GM19239 (cell line): ENCODE measurements around the gene HPS4.
"Not testable (repeated sequence)": the region's sequence is repeated elsewhere in the genome, so short reads cannot be mapped to it uniquely, and the experiment has no call there.

ENCODE experiments used
- DNase-seq: peaks from one replicate; pipeline ENCODE4 v3.0.0; 2011; ENCODE audit warnings: low spot score; ENCODE audit not compliant: insufficient read length
- FAIRE-seq: peaks from 2 replicates; lab custom pipeline; 2011; peaks lifted over from hg19 to GRCh38; lab: Jason Lieb, UNC

Gene HPS4

DNA sequence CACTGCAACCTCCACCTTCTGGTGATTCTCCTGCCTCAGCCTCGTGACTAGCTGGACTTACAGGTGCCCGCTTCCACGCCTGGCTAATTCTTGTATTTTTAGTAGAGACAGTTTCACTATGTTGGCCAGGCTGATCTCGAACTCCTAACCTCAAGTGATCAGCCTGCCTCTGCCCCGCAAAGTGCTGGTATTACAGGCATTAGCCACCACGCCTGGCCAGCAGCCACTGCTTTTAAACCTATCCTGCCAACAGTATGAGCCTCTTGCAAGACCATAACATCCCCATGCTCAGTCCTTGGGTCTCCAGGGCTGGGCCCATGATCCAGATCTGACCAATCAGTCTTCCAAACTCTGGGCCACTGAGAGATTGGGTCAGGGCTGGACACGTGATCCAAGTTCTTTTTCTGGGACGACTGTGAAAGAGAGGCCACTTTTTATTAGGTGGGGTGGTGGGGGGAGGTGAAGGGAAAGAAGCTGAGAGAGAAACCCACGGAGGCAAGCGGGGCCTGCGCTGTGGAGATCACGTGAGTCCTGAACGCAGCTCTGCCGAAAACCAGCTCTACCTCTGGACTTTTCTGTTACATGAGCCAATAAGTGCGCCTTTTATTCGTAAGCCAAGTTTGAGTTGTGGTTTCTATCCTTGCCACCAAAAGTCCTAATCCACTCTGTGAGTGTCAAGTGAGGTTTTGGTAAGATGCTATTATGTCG is 36.6 kb downstream of the HPS4 start:
- FAIRE-seq = no peak
- DNase-seq = no peak

DNA sequence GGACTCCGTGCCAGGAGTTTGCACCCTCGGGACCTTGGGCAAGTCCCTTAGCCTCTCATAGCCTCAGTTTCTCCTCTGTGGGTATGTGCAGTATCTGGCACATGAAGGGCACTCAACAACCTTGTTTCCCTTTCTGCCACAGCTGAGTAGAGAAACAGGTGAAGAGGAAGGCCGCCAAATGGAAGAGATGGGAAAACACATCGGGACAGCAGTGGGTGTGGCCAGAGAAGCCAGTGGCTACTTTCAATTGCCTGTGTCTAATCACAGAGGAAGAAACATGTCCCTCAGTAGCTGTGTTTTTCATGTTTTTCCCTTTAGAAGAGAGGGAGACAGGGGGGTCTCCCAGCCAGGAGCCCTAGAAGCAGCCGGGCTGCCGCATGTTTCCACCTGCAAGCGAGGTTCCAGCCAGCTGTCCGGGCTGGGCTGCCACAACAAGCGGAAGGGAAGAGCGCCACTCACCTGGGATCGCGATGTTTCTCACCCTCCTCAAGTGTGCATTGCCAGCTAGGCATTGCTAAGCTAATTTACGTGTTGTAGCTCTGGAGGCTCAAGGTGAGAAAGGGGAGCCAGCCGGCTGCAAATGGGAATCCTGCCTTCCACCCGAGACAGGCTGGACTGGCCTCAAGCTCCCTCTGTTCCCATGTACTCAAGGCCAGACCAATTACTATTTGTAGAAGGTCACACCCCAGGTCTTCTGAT is 37.9 kb downstream of the HPS4 start:
- no peak for DNase-seq
- no peak for FAIRE-seq

DNA sequence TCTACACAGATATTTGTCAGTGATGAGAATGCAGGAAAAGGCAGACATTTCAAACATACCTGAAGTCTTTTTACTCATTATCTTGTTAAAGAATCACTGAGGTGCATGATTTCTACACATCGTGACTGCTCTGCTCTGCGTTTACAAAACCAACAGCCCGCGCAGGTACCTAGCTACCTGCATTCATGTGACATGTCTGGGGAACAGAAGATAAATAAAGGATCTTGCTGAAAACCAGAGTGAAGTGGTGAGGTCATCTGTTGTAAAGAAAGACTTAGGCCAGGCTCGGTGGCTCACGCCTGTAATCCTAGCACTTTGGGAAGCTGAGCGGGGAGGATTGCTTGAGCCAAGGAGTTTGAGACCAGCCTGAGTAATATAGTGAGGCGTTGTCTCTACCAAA is 38.8 kb downstream of the HPS4 start:
- FAIRE-seq = no peak
- no peak for DNase-seq

DNA sequence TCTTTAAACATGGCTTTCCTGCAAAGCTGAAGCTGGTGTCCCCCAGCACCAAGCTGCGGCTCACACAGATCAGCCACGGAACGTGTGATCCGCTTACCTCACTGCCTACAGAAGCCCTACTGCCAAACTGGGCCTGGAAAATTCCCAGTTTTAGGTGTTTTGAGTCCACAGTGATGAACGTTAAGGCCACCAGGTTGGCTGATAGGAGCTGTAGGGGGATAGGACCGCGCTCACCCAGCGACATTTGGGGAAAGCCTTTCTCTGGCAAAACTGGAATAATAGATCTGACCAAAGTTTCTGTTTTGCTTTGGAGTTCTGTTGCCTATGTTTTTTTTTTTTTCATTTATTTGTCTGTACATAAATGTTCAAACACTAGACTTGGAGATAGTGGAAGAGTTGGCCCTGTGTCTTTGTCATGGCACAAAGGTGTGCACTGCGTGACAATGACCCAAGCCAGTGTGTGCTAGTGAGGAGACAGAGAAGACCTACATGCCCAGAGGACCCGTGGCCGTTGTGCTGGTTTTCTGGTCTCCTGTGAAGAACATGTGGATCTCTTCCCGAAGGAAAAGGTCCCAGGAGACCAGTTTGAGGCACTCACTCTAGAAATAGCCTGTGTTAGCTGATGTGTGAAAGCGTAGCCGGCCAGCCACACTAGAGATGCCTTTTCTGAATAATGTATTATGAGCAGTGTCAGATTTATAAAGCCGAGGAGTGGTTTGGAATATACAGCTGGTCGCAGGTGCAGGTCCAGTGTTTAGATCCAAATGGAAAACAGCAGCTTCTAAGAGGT is 39.5 kb downstream of the HPS4 start:
- FAIRE-seq = no peak
- no peak for DNase-seq

DNA sequence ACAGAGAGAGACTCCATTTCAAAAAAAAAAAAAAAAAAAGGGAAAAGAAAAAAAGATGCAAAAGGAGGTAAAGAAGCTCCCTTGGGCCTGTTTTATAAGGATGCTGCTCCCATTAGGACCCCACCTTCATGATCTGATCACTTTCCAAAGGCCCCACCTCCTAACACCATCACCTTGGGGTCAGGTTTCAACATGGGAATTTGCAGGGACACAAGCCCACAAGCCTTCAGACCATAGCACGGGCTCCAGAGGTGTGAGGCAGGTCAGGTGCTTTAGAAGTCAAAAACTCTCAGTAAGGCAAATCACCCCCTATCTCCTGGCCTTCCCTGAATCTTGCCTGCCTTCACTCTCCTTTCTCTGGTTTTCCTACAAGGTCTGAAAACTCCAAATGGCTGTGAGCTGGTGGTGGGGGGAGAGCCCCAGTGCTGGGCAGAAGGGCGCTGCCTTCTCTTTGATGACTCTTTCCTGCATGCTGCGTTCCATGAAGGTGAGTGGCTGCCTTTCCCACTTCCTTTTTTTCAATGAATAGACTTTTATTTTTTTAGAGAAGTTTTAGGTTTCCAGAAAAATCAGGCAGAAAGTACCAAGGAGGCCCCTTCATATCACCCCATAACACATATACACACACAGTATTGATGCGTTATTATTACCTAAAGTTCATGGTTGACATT is 41.4 kb downstream of the HPS4 start:
- no peak for FAIRE-seq
- DNase-seq = no peak

DNA sequence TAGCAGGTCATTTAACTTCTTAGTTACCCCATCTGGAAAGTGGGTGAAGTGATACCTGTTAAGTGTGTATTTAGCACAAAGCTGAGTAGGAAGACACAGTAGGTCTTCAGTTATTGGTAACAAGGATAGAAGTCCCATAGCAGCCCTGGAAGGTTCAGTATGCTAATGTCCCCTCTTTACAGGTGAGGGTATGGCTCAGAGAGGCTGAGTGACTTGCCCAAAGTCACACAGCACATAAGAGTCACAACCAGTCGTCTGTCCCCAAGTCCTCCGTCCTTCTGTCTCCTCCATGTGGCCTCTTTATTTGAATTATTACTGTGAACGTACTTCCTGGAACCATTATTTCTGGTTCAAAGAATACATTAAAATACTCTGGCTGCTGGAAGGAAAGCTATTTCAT is 44.0 kb downstream of the HPS4 start:
- FAIRE-seq (no peak), DNase-seq (no peak)

DNA sequence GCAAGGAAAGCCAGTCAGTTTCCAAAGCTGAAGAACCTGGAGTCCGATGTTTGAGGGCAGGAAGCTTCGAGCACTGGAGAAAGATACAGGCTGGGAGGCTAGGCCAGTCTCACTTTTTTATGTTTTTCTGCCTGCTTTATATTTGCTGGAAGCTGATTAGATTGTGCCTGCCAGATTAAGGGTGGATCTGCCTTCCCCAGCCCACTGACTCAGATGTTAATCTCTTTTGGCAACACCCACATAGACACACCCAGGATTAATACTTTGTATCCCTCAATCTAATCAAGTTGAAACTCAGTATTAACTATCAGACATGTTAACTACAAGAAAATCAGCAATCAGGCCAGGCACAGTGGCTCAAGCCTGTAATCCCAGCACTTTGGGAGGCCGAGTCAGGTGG is 44.8 kb downstream of the HPS4 start:
- FAIRE-seq, DNase-seq: not testable (repeated sequence)

DNA sequence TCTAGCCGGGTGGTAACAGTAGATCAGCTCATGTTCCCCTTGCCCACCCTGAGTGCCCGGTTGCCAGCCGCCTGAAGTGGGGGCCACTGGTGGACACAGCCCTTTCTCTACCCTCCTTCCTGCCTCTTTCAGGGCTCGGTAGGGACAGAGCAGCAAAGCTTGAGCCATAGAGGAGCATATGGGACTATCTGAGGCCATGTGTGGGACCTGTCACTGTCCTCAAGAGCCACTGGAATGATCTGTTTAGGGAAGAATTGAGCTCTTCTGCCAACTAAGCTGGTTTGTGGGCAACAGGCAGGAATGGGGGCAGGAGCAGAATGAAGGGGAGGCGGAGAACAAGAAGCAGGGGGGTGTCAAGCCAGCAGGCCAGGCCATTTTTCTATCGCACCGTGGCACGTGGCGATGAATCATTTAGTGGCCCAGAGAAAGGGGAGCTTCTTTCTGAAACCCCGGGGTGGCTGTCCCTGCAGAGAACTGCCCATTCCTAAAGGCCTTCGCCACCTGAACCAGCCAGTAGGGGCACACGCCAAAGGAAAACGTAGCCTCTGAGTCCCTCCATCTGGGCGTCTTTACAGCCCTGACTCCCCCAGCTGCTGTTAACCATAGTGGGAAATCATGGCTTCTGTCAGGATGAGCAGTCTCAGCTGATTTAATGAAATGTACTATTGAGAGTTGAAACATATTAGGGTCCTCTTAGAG is 45.7 kb downstream of the HPS4 start:
- no peak for DNase-seq
- no peak for FAIRE-seq

DNA sequence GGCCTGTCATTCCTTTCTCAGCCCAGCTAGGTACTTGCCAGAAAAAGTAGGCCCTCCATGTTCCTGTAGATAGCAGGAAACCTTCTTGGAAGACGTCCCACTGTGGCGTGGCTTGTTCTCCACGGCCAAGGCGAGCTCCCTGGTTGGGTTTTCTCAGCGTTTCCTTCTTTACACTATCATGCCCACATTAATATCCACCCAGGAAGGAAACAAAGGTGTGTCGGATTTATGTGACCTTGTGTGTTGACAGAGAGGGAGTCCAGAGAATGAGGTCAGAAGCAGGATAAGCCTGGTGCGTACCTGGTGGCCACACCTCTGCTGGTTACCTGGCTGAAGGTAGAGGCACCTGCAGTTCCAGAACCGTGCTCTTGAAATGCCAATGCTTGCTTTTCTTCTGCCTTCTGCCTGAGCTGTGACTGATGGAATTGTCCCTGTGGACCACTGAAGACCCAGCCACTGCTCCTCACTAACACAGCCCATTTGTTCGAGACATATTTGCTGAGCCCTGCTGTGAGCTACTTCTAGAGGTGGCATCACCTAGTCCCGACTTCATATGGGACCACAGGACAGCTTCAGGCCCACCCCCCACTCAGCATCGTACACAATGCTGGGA is 46.6 kb downstream of the HPS4 start:
- no peak for FAIRE-seq
- no peak for DNase-seq

DNA sequence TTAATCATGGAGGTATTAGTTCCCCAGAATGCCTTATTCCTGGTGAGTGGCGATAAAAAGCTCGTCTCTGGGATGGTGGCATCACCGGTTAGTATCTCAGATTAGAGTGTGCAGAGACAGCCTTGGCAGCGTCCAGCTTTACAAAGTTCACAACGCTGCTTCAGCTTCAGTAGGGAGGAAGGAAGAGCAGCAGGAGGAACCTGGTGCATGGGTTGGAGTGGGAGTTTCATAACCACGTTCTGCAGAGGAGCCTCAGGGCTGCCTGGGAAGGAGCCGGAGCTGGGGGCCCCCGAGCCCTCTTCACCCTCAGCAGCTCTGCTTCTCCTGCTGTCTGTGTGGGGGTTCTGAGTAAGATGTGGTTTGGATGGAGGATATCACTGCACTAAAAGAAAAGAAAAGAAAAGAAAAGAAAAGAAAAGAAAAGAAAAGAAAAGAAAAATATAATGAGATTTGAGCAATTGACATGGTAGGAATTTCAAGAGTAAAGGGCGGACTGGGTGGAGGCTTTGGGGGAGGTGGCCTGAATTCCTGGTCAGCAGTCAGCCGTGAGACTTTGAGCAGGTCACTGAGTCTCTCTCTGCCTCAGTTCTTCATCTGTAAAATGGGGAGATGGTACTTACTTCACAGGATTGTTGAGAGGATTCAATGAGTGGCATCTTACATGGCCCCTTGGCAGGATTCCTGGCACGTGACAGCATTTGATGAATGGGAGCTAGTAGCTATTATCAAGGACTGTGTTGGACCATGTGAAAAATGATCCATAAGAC is 48.1 kb downstream of the HPS4 start:
- no peak for DNase-seq

DNA sequence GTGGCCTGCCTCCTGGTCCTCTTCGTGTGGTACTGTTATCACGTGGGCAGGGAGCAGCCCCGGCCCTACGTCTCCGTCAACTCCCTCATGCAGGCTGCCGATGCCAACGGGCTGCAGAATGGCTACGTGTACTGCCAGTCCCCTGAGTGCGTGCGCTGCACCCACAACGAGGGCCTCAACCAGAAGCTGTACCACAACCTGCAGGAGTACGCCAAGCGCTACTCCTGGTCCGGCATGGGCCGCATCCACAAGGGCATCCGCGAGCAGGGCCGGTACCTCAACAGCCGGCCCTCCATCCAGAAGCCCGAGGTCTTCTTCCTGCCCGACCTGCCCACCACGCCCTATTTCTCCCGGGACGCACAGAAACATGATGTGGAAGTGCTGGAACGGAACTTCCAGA is 49.8 kb downstream of the HPS4 start:
- DNase-seq = no peak
- no peak for FAIRE-seq

More for the DNA sequence above, 48.1 kb downstream of the HPS4 start:
- no peak for FAIRE-seq

DNA sequence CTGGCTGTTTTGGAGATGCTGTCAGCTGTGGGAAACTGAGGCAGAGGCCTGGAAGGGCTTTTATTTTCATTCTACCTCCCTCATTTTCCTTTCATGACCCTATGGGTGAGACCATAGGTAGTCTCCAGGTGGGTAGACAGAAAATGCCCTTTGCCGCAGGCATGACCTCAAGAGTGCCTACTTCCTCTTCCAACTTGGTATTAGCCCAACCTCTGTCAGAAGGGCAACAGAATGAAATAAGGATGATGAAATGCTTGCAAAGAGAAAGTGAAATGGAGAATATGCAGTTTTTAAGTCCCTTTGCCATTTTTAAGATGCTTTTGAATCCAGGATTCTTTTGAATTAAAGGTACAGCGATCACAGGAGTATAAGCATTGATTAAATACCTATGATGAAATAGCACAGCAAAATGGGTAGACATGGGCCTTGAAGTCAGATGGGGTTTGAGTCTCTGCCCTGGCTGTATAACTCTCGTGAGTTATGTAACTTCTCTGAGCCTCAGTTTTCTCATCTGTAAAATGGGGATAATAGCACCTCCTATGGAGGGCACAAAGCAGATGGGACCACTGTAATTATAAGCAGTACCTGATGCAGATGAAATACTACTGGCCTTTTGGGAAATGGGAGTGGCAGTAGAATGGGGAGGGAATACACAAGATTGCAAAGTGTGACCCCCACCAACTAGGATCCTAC is 50.8 kb downstream of the HPS4 start:
- FAIRE-seq = peak; percentile 97
- DNase-seq = peak; percentile 48

DNA sequence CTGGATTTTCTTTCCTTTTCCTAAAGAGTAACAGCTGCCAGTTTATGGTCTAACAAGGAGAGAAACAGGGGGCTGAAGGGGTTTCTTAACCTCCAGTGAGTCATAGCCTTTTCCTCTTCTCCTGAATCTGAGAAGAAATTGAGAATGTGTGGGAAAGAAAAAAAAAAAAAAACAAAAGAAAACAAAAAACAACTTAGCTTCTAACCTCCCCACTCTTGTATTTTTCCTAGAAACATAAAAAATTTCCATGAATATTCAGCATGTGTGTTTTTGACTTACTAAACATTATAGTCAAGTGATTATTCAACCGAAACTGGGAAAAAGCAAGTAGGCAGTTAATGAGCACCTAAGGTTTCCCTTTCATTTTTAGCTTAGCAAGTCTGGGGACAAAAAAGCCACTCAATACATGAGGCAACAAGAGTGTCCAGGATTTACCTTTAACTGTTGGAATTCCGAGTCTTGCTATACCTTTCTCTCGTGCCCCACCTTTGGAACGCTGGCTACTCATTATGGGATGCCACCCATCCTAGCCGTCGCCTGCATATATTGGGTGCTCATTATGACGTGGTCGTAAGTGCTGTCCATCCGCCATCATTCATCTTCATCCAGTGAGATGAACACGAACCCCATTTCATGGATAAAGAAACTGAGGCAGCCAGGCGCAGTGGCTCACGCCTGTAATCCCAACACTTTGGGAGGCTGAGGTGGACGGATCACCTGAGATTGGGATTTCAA is 52.2 kb downstream of the HPS4 start:
- DNase-seq (no peak), FAIRE-seq (peak; percentile 98)

DNA sequence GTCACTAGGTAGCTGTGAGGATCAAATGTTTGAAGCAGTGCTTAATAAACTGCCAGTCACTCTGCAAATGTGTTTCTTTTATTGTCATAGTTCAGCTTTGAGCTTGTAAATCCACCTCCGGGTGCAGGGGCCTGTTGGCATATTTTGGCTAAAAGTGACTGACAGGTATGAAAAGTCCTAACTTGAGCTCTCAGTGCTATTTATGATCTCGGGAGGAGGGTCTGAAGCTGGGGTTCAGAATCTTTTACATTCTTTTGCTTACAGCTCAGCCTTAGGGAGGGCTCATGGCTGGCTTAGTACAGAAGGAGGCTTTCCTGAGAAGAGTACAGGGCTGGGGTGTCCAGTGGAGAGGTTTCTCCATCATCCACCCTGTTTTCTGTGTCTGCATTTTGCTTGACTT is 53.0 kb downstream of the HPS4 start:
- FAIRE-seq = no peak
- no peak for DNase-seq

DNA sequence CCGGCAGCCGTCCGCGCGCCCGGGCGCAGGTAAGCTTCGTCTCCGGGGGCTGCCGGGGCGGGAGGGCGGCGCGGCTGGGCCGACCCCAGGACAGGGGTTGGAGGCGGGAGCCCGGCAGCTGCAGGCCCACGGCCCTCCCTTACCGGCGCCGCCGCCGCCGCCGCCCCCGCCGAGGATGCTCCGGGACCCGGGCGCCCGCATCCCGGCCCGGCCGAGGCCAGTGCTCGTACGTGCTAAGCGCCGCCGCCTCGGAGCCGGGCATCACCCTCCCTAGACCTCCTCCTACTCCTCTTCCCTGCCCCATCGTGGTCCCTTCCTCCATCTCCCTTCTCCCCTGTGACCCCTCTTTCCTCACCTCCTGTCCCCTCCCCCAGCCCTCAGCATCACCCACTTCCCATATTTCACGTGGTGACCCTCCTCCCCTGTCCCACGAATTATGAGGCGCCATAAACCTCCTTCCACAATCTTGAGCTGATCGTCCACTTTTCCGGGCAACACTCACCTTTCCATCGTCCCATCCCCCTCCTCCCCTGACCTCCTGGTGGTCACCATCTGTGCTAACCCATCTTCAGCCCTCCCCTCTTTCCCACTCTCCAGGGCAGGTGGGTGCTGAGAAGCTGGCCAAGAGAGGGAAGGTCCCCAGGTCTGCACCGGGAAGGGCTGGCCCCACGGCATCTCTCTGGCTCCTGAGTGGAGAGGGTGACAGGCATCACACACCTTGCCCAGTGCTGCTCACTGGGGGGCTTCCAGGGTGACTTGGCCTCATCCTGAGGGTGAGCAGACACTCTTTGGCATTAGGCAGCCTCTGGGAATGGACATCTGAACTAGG is 53.9 kb downstream of the HPS4 start:
- no peak for DNase-seq
- no peak for FAIRE-seq

DNA sequence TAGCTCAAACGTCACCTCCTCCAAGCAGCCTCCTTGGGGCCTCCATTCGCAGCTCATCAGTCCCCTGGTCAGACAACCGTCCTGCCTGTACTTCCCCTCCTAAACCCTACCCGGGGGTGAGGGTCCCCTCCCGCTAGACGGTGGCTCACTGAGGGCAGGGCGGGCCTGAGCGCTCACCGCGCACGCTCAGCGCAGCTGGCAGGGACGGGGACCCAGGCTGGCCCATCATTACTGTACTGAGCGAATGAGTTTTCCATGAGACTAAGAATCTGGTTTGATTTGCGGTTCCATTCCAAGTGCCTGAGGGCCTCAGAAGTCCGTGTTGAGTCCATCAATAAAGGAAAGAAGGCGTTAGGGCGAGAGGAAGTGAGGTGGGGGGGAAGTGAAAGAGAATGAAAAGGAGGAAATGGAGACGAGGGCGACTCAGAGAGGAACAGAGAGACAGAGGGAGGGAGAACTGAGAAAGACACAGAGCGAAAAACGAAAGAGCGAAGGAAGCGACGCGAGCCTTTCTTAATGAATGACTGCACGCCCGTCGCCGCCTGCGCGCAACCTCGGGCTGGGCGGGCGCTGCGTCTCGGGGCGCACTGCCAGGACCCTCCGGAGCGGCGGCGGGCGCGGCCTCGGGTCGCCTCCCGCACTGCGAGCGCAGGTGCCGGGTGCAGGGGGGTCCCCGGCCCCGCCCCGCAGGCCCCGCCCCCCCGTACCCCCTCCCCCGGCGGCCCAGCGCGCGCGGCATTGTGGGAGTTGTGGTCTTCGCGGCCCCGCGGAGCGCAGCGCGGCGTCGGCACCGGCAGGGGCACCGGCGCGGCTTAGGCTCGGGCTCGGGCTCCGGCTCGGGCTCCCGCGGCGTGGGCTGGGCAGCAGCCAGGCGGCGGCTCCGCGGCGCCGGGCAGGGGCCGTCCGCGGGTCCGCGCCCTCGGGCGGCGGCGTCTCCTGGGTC is 54.8 kb downstream of the HPS4 start, which contains the start of gene ASPHD2:
Gene ASPHD2, plus strand, starts transcription at position 746 of the 943 bp plus-strand sequence. CDS start 4,356 bp downstream, outside the sequence.
- FAIRE-seq (peak; percentile 98), DNase-seq (peak; percentile 87)
